ENCODE results near the gene P2RX3.

DNA sequence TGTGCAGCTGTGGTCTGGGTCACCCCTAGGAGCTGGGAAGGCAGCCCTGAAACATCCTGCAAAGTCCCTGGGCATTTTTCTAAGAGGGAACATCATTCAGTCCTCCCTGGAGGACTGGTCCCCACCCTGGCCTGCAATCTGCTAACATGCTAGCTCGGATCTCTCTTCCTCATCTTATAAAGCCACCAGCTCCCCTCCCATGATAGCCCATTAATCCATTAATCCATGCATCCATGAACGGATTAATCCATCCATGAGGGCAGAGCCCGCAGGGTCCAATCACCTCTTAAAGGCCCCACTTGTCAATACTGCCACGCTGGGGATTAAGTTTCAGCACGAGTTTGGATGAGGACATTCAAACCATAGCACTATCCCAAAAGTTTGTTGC lies 30.7 kb downstream of the P2RX3 start:
- TF ChIP-seq, protein P1, sequence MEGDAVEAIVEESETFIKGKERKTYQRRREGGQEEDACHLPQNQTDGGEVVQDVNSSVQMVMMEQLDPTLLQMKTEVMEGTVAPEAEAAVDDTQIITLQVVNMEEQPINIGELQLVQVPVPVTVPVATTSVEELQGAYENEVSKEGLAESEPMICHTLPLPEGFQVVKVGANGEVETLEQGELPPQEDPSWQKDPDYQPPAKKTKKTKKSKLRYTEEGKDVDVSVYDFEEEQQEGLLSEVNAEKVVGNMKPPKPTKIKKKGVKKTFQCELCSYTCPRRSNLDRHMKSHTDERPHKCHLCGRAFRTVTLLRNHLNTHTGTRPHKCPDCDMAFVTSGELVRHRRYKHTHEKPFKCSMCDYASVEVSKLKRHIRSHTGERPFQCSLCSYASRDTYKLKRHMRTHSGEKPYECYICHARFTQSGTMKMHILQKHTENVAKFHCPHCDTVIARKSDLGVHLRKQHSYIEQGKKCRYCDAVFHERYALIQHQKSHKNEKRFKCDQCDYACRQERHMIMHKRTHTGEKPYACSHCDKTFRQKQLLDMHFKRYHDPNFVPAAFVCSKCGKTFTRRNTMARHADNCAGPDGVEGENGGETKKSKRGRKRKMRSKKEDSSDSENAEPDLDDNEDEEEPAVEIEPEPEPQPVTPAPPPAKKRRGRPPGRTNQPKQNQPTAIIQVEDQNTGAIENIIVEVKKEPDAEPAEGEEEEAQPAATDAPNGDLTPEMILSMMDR (conservative IDR thresholded peaks at IDR 0.05) = no peak
- no peak for TF ChIP-seq EZH2 (IDR thresholded peaks at IDR 0.05; ENCODE audit: low read depth)

Measured in PC-9 (cell line).